ENCODE data around the gene RPP25L.

- TF ChIP-seq CTCF (conservative IDR thresholded peaks at IDR 0.05 in 1 of 2, IDR thresholded peaks at IDR 0.05 in 1 of 2; ENCODE audit: low read depth in 1 of 2, low read length in 2 of 2) (no peak), EZH2 (IDR thresholded peaks at IDR 0.05; ENCODE audit: low read length, missing control alignments) (no peak)
Observed at GRCh38 chr9:34568133-34568532, 43.8 kb downstream of the RPP25L start.

Data from fibroblast of lung (primary cell).